ENCODE results near the gene TERB1.

GRCh38 chr16:66706506-66706880 lies 94.9 kb downstream of the TERB1 start:
- TF ChIP-seq POLR2AphosphoS5 (IDR thresholded peaks at IDR 0.05) (no peak), POLR2A (IDR thresholded peaks at IDR 0.05) (no peak), EP300 (IDR thresholded peaks at IDR 0.05) (no peak)
- TF ChIP-seq, protein P1, sequence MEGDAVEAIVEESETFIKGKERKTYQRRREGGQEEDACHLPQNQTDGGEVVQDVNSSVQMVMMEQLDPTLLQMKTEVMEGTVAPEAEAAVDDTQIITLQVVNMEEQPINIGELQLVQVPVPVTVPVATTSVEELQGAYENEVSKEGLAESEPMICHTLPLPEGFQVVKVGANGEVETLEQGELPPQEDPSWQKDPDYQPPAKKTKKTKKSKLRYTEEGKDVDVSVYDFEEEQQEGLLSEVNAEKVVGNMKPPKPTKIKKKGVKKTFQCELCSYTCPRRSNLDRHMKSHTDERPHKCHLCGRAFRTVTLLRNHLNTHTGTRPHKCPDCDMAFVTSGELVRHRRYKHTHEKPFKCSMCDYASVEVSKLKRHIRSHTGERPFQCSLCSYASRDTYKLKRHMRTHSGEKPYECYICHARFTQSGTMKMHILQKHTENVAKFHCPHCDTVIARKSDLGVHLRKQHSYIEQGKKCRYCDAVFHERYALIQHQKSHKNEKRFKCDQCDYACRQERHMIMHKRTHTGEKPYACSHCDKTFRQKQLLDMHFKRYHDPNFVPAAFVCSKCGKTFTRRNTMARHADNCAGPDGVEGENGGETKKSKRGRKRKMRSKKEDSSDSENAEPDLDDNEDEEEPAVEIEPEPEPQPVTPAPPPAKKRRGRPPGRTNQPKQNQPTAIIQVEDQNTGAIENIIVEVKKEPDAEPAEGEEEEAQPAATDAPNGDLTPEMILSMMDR (IDR thresholded peaks at IDR 0.05), result no peak
